HG02678 (cell line): Measurements from ENCODE around the gene PKDCC.

Experiments used
- ATAC-seq: cut with Tn5 transposase; IDR thresholded peaks from one replicate; pipeline ENCODE4 v1.9.1; 2021; ENCODE audit warnings: mild to moderate bottlenecking, moderate library complexity; ENCODE audit not compliant: unreplicated experiment

PKDCC gene

DNA sequence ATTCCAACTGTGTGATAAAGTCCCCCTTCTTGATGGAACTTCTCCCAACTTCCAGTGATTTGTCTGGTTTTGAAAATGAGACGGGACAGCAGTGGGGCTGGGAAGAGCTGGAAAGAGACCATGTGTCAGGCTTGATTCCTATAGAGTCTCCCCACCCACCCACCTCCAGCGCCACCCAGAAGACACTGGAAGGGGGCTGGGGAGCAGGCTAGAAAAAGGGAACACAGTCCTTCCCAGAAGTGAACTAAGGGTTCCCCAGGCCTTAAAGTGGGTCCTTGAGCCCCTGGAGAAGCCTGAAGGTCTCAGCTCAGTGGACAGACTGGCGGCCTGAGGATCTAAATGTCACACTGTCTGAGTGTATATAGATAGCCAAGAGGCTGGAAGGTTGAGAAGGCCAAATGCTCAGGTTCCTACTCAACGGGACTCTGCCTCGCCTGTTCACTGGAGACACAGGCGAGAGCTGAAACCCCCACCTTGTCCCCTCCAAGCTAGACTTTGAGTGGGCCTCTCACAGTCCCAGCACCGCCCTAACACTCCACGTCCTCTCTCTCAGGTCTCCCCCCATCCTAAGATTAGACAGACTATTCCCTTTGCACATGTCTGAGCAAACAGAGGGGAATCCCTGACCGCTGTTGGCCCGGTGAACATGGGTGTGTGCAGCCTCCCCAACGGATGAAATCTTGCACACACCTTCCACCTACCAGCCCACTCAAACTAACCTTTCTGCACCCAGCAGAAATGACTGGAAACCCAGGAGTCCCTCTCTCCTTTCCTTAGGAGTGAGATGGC, 1.6 kb downstream of the PKDCC start:
- no peak for ATAC-seq

DNA sequence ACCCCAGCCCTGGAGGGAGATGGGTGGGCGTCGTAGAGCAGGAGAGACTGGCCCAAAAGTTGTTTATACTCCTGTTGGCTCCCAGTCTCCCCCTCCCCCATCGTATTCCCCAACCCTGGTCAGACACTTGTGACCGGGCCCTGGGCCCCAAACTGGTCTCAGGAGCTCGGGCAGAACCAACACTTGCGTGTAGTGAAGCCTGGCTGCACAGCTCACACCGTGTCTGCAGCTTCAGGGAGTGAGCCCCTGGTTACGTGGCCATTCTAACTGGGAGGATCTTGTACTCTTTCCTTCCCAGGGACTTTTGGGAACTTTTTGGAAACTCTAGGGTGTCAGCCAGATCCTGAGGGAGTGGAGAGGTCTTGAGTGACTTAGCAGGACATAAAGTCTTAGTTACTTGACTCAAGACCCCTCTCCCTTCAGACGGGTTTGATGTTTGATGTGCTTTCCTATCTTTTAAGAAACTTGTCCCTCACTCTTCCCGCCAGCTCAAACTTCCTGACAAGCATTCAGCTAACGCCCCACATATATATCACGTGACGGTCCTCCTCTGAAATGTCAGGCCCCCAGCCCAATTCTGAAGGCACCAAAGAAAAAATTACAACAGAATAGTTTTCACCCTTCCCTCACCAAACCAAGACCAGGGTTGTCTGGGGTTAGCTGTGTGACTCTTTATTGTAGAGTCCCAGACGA, 2.3 kb downstream of the PKDCC start:
- ATAC-seq: no peak

DNA sequence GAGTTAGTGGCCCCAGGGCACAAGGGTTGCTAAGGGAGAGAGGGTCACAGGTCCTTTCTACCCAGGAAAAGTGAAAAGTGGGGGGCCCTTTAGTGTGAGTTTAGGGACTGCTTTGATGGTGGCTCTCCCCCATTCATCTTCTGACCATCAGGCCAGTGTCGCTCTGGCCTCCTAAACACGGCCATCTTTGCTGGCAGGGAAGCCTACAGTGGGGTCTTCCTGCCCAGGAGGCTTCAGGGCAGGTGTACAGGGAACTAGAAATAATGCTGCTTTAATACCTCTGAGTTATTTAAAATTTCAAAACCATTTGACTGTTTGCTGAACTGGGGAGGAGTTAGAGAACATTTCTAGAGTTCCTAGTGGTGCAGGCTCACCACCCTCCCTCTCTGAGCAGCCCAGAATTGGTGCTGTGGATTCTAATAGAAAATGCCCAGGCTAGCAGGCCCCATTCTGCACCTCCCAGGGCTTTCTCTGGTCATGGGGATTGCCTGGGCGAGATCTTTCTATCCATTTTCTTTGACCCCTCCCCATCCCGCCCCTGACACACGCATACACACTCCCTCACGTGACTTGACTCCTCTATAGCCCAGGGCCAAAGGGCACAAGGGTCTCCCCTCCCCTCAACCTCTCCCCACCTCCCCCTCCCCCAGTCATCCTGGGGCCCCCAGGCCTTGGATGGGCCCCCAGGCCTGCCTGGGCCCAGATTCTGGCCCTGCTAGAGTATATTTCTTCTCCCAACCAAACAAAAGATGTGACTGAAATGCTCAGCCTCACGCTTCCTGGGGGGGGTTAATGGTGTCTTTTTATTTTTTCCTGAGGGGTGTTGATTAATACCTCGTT, 3.1 kb downstream of the PKDCC start:
- ATAC-seq: no peak

DNA sequence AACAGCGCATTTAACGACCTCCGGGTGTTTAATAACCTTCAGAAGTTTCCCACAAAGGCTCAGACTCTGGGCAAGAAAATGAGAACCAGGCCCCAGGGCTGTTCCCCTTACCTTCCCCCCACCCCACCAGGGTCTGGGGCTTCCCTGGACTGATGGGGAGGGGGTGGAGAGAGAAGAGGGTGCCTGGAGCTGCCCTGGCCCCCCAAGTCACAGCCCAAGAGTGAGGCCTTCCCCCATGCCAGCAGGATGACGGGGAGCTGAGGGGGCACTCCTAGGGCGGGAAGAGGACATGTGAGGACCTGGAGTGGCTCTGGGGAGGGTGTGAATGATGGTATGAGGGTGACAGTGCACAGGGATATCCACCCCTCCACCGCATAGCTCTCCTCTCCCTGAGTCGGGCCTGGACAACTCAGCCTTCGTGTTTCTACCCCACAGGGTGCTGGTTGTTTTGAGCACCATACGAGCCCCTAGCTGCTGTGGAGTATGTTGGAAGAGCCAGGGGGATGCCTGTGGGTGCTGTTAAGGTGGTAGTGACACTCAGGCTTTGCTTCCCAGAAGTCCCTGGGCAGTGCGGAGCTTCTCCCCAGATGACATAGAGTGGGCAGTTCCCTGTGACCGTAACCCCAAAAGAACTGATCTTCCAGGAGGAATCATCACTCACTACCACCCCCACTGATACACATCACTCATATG, 3.9 kb downstream of the PKDCC start:
- ATAC-seq: no peak

DNA sequence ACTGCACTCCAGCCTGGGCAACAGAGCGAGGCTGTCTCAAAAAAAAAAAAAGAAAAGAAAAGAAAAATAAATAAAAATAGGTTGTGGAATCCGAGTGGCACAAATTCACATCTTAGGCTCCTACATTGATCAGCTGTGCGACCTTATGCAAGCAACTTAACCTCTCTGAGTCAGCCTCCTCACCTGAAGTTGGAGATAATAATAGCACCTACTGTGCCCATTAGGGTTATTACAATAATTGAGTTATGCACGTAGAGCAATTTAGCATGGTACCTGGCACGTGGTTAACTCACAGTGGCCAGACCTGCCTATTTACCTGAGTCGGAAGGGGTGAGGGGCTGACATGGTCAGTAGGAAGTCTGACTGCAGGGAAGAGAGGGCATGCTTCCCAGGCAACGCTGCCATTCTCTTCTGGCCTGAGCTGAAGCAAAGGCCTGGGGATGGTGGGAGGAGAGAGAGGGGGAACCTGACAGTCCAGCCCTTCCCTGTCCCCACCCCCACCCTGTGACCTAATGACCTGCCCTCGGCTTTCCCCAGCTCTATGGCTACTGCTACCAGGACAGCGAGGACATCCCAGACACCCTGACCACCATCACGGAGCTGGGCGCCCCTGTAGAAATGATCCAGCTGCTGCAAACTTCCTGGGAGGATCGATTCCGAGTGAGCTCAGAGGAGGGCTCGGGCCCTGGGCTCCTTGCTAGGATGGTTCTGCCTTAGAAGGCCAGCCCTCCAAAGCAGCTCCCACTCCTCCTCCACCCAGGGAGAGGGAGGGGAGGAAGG, 5.1 kb downstream of the PKDCC start:
- no peak for ATAC-seq

DNA sequence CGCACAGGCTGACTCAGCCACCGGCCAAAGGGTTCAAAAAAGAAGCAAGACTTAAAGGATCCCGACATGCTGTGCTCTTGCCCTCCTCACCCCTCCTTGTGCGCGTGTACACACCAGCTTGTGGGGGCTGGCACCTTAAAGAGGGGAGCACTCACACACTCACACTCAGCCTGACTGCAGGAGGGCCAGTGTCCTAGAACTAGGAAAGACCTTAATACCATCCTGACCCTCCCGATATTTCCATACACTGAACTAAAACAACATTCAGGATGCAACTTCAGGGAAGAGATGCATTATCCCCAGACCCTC, 5.6 kb downstream of the PKDCC start:
- ATAC-seq: no peak

DNA sequence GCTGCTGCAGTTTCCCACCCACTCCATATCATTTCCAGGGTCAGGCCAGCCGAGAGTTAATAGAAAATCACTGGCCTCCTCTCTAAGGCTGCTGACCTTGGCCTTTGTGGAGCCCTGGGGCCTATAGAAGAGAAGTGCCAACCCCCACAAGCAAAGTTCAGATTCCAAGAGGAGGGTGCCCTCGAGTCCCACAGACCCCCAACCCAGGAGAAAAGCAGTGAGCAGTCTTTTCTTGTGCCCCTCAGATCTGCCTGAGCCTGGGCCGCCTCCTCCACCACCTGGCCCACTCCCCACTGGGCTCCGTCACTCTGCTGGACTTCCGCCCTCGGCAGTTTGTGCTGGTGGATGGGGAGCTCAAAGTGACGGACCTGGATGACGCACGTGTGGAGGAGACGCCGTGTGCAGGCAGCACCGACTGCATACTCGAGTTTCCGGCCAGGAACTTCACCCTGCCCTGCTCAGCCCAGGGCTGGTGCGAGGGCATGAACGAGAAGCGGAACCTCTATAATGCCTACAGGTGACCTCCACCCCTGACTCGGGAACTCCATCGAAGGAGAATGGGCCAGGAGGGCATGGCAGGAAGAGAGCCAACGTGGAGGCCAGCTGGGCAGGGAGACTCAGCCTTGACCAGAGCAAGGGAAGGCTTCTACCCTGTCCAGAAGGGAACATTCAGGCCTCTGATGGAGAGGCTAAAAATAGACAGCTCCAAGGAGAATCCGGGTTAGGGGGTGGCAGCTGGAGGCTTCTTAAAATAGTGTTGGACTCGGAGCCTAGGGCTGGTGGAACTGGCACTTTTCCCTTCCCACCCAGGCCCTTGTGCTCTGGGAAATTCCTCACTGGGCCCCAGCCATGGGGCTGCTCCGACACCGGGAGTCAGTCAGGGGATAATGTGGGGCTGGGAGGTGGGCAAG, 6.2 kb downstream of the PKDCC start:
- no peak for ATAC-seq

DNA sequence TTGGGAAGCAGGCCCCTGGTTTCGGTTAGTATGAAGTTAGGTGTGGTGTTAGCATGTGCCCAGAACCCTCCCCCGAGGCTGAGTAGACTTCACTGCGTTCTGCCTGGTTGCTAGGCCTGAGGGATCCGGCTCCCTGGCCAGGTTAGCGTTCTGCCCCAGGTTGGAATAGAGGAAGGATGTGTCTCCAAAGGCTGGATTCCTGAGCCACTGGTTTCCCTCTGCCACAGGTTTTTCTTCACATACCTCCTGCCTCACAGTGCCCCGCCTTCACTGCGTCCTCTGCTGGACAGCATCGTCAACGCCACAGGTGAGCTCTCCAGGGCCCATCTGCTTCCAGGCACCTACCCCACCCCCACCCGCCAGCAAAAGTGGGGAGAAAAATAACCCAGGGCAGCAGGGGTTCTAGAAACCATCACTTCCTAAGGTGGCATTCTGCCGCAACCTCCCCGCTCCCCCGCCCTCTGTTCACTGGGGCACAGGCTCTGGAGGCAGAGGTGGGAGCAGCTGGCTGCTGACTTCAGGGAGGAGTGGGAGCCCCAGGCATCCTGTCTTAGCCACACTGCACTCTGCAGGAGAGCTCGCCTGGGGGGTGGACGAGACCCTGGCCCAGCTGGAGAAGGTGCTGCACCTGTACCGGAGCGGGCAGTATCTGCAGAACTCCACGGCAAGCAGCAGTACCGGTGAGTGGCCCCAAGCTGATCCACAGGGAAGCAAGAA, 7.1 kb downstream of the PKDCC start:
- ATAC-seq: no peak

DNA sequence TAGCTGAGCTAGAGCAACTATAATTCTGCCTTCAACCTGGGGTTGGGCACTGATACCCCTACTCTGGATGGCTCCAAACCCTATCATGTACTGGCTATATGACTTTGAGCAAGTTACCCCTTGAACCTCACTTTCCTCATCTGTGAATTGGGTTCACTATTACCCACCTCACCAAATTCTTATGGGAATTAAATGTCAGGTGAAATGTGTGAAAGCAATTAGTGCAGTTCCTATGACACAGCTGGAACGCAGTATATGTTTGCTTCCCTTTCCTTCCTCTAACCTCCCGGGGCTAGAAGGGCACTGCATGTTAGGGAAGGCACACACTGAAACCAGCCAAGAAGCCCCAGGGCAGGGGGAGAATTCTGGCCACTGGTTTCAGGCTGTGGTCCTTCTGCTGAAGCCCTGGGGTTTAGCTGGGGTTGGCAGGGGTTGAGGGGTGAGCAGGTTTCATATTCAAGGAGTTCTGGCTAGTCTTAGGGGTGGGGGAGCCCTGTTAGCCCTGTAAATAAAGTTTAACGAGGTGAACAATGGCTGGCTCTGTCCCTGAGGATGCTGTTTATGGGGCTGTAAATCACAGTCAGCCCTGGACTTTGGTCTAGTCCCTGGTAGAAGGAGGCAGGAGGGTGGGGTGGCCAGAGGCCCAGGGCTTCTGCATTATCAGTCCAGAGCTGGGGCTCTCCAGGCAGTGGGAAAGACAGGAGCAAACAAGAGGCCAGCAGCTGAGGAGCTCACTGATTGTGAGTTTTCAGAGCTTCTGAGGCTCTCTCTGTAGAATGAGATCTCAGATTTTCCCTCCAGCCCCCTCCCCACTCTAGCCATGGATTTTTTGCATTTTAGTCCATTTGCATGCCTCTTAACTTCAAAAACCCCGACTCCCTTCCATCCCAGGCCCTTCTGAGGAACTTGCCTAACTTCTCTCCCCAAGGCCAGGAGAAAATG, 8.0 kb downstream of the PKDCC start:
- ATAC-seq: no peak

DNA sequence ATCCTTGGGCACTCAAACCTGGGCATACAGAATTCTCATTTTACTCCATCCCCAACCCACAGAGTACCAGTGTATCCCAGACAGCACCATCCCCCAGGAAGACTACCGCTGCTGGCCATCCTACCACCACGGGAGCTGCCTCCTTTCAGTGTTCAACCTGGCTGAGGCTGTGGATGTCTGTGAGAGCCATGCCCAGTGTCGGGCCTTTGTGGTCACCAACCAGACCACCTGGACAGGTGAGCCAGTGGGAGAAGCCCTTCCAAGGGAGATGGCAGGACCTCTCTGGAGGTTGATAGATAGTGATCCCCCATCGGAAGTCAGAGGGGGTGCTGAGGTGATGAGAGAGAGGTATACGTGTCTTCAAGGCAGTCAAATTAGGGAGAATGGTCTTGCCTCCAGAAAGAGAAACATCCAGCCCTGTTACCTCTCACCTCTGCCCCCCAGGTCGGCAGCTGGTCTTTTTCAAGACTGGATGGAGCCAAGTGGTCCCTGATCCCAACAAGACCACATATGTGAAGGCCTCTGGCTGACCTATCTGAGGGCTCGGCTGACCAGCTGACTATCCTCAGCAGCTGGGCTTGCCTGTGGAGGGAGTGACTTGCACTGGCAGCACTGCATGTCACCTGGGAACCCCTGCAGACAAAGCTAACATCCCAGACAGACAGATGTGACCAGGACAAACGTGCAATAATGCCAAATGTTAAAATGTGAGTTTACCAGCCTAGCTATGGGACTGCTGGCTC, 9.5 kb downstream of the PKDCC start:
- ATAC-seq: no peak

DNA sequence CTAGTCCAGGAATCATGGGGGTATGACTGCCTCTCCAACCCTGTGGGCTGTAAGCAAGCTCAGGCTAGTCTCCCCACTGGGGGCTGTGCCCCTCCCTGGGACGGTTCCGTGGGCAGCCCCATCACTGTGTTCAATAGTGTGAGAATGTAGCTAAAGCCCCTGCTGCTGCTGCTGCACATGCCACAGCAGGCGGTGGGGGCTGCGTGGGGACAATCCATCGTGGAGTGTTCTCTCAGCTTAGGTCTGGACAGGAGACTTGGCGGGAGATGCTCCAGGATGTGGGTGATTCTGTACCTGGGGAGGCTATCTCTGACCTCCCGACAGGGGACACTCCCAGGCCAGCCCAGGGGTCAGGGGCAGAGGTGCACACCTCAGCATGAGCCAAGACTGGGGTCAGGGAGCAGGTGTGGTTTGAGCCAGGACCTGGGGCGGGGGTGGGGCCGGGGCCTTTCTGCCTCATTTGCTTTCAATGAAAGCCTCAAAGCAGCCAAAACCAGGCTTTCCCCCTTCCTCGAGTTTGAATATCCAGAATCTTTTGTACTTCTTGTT, 10.2 kb downstream of the PKDCC start:
- no peak for ATAC-seq

DNA sequence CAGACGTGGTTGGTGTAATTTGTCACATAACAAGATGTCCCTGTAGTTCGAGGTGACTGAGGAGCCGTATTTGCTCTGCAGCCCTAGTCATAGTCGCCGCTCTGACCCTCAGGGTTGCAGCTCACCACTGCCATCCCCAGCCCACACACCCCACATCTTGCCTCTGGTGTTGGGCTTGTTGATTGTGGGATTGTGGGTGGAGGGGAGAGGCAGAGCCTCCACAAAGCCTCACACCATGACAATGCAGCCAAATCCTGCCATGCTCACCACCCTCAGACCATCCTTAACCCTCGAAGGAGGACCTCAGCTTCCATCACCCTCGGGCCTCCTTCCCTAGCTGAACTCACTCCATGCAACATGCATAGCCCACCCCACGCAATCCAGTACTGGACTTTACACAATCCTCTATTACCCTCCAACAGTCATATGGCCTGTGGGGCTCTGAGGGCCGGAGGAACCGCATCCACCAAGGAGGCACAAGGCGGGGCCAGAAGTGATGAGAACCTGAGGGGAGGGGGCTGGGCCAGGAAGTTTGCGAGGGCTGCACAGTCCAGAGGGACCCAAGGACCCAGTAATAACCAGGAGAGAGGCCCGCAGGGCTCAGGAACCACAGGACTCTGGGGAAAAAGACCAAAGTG, 11.6 kb downstream of the PKDCC start:
- ATAC-seq: no peak

DNA sequence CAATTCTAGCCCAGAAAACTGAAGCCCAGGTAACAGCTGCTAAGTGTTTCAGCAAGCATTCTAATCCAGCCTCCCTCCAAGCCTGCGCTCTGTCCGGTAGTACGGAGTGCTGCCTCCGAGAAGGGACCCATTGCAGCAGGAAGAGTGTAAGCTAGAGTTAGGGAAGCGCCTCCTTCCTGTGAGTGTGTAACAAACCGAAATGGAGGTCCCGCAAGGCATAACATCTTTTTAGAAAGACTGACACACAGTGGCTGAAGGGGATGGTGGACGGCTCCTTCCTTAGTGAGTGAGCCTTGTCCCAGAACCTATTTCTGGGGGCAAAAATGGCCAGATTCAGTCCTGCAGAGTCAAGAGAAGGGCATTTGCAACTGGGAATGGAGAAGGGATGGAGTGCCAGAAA, 12.2 kb downstream of the PKDCC start:
- ATAC-seq: no peak

DNA sequence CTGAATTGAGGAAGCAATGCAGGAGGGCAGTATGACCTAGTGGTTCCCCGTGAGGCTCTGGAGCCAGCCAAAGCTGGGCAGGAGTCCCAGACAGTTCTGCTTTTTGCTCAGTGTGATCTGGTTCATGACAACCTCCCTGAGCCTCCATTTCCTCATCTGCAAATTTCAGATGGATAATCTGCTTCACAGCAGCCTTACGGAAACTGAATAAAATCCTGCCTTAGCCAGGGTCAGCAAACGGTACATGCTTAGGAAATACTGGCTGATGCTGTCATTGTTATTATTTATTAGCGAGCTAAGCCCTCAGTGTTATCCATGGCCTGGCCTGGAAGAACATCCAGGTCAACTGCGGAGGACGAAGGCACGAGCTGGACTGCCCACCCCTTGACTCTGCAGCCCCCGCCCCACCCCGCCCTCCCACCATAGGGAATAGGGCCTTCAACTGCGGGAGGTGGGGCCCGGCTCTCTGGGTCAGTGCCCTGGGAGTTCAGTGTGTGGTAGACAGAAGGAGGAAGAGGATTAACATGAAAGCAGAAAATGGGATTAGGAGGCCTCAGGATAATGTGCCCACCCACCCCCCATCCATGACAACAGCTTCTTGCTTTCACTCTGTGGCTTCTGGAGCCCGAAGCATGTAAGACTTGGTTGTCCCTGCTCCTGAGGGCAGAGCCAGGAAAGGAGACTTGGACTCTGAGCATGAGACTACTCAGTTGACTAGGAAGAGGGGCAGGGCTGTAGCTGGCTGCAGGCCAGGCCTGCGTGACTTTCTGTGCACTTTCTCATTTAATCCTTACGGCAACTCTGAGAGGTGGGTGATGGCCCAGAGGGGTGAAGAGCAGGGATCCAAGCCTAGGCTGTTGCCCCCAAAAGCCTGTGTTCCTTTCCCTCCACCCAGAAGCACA, 13.1 kb downstream of the PKDCC start:
- no peak for ATAC-seq

DNA sequence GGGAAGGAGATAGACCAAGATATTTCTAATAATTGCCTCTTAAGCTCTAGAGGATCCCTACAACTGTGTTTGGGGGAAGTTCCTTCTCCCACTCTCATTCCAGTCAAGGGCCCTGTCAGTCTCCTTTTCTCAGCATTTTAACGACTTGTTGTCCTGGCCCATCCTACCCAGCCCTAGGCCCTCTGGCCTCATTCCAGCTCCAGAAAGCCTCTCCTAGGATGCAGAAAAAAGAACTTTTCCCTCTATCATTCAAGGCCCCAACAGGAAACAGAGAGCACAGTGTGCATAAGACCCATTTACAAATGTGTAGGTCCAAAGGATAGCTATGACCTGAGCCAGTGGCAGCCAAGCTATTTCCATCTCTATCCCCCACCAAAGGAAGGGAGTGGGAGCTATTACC, 14.0 kb downstream of the PKDCC start:
- ATAC-seq: no peak
